Stimulated activated CD8-positive, alpha-beta memory T cell treated with anti-CD3 and anti-CD28 coated beads, Interleukin-2, amount 100 ng/mL, for 1 hour (primary cell): ENCODE results near the gene RAB8B.
A peak's percentile ranks its signal among the peaks of the same experiment; 100 is the strongest.

Source experiments
- DNase-seq, 2 donors: peaks; one replicate each; pipeline ENCODE4 v3.0.0-alpha.2; 2020; ENCODE audit warnings: low read depth in 2 of 2

The RAB8B gene

GRCh38 chr15:63188926-63189871 is at the start of gene RAB8B:
Gene RAB8B (plus strand): TSS chr15:63189606. CDS start chr15:63189625, 19 bp downstream.
- peak; percentile 98 to 99 for DNase-seq

- no peak for DNase-seq
These were observed 48.5 kb upstream of the RAB8B start for GRCh38 chr15:63140936-63141335.

DNA sequence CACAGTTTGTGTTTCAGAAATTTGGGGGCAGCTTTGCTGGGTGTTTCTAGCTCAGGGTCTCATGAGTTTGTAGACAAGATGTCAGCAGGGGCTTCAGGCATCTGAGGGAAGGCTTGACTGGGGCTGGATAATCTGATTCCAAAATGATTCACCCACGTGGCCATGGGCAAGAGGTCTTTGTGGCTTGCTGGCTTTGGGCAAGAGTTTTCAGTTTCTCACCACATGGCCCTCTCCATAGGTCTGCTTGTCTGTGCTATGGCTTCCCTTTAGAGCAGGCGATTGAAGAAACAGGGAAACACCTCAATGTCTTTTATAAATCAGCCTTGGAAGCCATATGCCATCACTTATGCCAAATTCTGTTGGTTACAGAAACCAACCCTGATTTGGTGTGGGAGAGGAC is 44.0 kb upstream of the RAB8B start:
- no peak for DNase-seq

DNA sequence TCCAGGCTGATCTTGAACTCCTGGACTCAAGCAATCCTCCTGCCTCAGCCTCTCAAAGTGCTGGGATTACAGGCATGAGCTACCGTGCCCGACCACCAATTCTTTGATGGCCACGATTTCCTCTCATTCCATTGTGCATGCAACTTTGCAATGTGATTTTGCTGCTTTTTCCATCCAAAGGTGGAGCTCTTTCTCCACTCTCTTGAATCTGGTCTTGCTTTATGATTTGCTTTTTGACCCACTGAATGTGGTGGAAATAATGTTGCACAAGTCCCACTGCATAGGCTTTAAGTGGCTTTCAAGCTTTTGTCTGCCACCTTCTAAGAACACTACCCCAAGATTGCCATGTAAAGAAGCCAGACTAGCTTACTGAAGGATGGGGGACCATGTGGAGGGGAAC is 42.7 kb upstream of the RAB8B start:
- DNase-seq, result no peak

GRCh38 chr15:63151665-63152064 is 37.7 kb upstream of the RAB8B start:
- no peak for DNase-seq

- no peak for DNase-seq
These were observed 33.9 kb upstream of the RAB8B start for GRCh38 chr15:63155486-63155885.

GRCh38 chr15:63156086-63156710 is 33.2 kb upstream of the RAB8B start:
- no peak for DNase-seq

DNA sequence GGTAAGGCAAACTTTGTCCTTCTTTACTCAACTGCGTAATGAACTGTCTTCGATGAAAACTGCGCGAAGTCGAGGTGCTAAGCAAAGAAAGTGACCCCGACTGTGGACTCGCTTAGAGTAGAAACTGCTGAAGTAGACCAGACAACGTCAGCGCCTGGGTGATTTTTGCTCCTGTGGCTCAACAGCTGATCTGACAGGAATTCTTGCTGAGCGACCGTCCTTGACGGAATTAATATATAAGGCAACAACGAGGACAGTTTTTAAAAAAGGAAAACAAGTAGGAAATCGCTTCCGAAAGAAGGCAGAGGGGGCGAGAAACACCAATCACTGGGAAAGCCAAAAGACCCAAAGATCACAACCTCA is 32.7 kb upstream of the RAB8B start:
- DNase-seq, result no peak

DNA sequence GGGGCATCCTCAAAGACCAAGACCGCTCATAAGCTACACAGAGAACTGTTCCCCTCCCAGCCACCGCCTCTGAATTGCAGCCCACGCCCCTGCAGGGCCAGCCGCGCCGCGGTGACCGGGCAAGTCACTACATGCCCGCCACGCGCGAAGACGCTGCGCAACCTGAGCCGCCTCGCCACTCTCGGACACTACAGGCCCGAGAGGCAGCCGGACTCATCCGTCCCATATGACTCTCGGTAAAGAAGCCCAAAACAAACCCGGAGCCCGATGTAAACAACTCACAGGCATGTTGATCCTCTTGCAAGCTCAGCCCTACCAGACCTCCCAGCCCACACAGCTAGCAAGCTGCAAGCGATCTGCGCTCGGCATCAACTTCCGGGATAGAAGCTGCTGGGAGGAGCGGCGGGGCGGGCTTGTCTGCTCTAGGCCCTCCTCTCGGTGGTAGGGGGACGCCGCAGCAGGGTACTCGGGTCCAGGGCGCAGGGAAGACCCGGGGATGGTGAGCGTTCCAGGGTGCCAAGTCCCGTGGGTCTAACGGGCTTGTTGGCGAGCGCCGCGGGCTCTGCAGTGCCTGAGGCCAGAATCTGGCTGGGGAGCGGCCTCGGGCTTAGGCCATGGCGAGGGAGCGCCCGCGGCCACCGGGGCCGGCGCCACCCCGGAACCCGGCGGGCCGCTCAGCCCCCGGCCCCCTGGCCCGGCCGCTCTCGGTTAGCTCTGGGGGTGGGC is 32.1 kb upstream of the RAB8B start, which contains the start of gene RPS27L:
RPS27L (minus strand) TSS at position 360 of the 726 bp plus-strand sequence; CDS start at position 288, 72 bp downstream.
- peak; percentile 76 to 78 for DNase-seq

DNA sequence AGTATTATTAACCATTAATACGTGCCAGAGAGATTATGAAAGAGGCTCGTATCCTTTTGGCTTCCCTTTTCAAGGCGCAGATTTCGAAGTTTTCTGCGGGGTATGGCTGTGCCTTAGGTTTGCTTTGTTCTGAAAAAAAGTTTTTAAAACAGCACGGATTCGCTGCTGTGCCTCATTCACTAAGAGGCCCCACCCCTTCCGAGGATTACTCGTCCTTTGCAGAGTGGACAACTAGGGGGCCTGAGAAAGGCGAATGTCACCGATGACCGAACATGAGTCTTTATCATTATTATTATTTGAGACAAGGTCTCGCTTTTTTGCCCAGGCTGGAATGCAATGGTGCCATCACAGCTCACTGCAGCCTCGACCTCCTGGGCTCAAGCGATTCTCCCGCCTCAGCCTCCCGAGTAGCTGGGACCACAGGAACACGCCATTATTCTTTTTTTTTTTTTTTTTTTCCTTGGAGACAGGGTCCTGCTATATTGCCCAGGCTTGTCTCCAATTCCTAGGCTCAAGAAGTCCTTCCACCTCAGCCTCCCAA is 31.4 kb upstream of the RAB8B start:
- no peak for DNase-seq

DNA sequence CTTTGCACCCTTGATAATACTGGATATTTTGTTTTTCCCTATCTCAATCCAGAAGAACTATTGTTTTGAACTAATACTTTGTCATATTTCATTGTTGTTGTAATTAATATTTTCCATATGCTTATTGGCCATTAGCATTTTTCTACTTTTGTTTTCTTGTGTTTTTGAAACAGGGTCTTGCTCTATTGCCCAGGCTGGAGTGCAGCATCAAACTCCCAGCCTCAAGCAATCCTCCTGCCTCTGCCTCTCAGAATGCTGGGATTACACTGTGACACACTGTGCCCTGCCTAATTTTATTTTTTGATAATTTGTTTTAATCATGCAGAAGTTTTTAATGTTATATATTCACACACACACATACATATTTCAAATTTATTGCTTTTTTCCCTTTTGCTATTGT is 28.8 kb upstream of the RAB8B start:
- no peak for DNase-seq

- DNase-seq, result no peak
These were observed 26.2 kb upstream of the RAB8B start for GRCh38 chr15:63163217-63163616.

DNA sequence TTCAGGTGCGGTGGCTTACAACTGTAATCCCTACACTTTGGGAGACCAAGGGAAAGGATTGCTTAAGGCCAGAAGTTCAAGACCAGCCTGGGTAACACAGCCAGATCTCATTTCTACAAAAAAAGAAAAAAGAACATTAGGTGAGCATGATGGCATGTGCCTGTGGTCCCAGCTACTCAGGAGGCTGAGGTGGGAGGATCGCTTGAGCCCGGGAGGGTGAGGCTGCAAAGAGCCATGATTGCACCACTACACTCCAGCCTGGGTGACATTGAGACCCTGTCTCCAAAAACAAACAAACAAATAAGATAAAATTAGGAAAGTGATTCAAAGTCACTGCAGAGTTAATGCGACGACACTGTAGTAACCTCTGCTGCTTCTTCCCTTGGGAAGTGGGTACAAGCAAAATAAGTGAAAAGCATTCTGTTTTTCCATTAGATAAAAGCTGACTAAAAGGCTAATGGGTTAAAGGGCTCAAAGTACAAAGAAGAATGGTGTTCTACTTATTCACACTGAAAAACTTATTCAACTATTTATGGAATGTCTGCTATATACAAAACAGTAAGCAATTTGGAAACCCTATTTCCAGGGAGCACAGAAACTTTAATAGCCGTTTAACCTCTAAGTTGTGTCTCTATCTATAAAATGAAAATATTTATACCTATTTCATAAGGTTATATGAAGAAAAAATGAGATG is 24.1 kb upstream of the RAB8B start:
- no peak for DNase-seq

- DNase-seq, result no peak
These were observed 23.2 kb upstream of the RAB8B start for GRCh38 chr15:63166219-63166618.

DNA sequence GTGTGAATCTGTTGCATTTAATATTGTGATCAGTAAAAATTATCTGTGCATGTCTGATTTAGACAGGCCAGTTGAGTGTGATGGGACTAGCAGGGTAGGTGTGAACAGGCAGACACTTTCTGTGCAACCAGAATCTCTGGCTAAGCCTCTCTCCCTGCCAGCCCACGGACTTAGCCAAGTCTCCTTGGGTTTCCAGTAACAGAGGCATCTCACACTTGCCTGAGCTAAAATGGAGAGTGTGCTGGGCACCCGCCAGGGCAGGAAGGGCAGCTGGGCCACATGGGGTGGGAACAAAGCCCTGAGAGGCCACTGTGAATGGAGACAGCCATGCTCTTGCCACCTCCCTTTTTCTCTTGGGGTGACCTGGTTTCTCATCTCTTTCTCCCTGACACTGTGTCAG is 19.6 kb upstream of the RAB8B start:
- no peak for DNase-seq

GRCh38 chr15:63172376-63172775 is 17.0 kb upstream of the RAB8B start:
- no peak for DNase-seq

- no peak for DNase-seq
These were observed 16.5 kb upstream of the RAB8B start for GRCh38 chr15:63172851-63173451.

GRCh38 chr15:63176302-63176701 is 13.1 kb upstream of the RAB8B start:
- no peak for DNase-seq

GRCh38 chr15:63178034-63178433 is 11.4 kb upstream of the RAB8B start:
- no peak for DNase-seq

GRCh38 chr15:63180746-63181145 is 8.7 kb upstream of the RAB8B start:
- no peak for DNase-seq

- DNase-seq, result no peak
These were observed 7.8 kb upstream of the RAB8B start for GRCh38 chr15:63181648-63182047.
